Measurements from ENCODE around the gene CNST. TPM values are rescaled to one million over a fixed set of nuclear protein-coding genes. Genes with fewer than 3 reads are reported as not detected.

The CNST gene
- total and polyA plus RNA-seq, 9 of the 15 experiments (the other 6 are each of a cell fraction or from before 2014, with no cell fraction given) = 17.0 to 55.3 (median 30.8) TPM

DNA sequence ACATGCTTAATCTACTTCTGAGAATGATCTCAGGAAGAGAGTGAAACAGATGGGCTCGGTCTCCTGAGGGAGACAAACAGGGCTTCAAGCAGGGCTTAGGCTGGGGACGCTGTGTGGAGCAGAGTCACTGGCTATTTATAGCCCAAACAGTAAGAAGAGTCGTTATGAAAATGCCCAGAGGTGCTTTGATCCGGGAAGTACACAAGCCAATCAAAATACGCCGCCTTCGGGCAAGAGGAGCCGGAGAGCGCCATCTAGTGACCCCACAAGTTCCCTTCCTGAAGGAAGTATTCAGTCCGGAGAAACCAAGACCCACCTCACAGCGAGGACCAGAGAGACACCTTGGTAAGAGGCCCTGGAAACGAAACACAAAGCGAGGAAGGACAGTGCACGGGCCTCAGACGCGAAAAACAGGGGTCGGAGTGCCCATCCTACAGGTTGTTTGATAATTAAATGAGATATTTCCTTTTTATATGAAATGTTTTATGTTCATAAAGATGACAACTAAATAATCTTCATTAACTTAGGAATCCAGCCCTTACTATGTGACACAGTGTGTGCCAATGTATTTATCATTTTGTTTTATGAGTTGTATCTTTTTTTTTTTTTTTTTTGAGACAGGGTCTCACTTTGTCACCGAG is 133.0 kb downstream of the CNST start (continued):
- TF ChIP-seq ZNF699 (CRISPR knock-in tag; IDR thresholded peaks at IDR 0.05; ENCODE audit: insufficient replicate concordance) (no peak), CC2D1A (IDR thresholded peaks at IDR 0.05) (peak; percentile 96), BRF2 (IDR thresholded peaks at IDR 0.05; ENCODE audit: borderline replicate concordance, insufficient read depth, insufficient read length) (no peak), CTBP1 (IDR thresholded peaks at IDR 0.05; ENCODE audit: borderline replicate concordance) (peak; percentile 31; the same call in 1 of the 2 replicates), JUN (IDR thresholded peaks at IDR 0.05; ENCODE audit: borderline replicate concordance, low read depth, low read length) (peak; percentile 80), JUN (CRISPR knock-in tag; IDR thresholded peaks at IDR 0.05; ENCODE audit: borderline replicate concordance) (no peak), ZNF589 (CRISPR knock-in tag; IDR thresholded peaks at IDR 0.05; ENCODE audit: low read depth) (no peak), POLR2AphosphoS2 (IDR thresholded peaks at IDR 0.05; ENCODE audit: low read length) (no peak), PURB (CRISPR knock-in tag; IDR thresholded peaks at IDR 0.05; ENCODE audit: low read depth) (no peak), LCOR (CRISPR knock-in tag; IDR thresholded peaks at IDR 0.05) (no peak), ZNF184 (CRISPR knock-in tag; IDR thresholded peaks at IDR 0.05) (no peak), FOXK2 (conservative IDR thresholded peaks at IDR 0.05 in 1 of 2, IDR thresholded peaks at IDR 0.05 in 1 of 2; ENCODE audit: low read depth in 2 of 2) (peak; percentile 89 to 91), PML (IDR thresholded peaks at IDR 0.05; ENCODE audit: low read length) (no peak), KHSRP (IDR thresholded peaks at IDR 0.05) (no peak), MITF (IDR thresholded peaks at IDR 0.05) (no peak), NR1H2 (CRISPR knock-in tag; IDR thresholded peaks at IDR 0.05) (no peak)
- TF ChIP-seq, protein P1, sequence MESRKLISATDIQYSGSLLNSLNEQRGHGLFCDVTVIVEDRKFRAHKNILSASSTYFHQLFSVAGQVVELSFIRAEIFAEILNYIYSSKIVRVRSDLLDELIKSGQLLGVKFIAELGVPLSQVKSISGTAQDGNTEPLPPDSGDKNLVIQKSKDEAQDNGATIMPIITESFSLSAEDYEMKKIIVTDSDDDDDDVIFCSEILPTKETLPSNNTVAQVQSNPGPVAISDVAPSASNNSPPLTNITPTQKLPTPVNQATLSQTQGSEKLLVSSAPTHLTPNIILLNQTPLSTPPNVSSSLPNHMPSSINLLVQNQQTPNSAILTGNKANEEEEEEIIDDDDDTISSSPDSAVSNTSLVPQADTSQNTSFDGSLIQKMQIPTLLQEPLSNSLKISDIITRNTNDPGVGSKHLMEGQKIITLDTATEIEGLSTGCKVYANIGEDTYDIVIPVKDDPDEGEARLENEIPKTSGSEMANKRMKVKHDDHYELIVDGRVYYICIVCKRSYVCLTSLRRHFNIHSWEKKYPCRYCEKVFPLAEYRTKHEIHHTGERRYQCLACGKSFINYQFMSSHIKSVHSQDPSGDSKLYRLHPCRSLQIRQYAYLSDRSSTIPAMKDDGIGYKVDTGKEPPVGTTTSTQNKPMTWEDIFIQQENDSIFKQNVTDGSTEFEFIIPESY (CRISPR knock-in tag; IDR thresholded peaks at IDR 0.05) = no peak
- TF ChIP-seq, protein P2, sequence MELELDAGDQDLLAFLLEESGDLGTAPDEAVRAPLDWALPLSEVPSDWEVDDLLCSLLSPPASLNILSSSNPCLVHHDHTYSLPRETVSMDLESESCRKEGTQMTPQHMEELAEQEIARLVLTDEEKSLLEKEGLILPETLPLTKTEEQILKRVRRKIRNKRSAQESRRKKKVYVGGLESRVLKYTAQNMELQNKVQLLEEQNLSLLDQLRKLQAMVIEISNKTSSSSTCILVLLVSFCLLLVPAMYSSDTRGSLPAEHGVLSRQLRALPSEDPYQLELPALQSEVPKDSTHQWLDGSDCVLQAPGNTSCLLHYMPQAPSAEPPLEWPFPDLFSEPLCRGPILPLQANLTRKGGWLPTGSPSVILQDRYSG (tag; conservative IDR thresholded peaks at IDR 0.05; ENCODE audit: low read depth) = no peak
- TF ChIP-seq, protein P3, sequence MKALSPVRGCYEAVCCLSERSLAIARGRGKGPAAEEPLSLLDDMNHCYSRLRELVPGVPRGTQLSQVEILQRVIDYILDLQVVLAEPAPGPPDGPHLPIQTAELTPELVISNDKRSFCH (CRISPR knock-in tag; IDR thresholded peaks at IDR 0.05) = no peak
- TF ChIP-seq, protein P3 (tag; IDR thresholded peaks at IDR 0.05) = no peak

Measured in K562 (cell line).